Fibroblast of lung (primary cell): ENCODE results near the gene COL4A2.

ENCODE experiments used
- CTCF ChIP-seq, 2 donors: IDR thresholded peaks in 1 of 2; conservative IDR thresholded peaks in 1 of 2; 1 replicate in 1 of 2; 2 replicates in 1 of 2; pipeline ENCODE4 v1.5.1; 2011 to 2012; ENCODE audit warnings: low read length in 2 of 2, control low read depth in 1 of 2, inconsistent platforms in 1 of 2, low read depth in 1 of 2, mild to moderate bottlenecking in 1 of 2
- EZH2 ChIP-seq: IDR thresholded peaks from 2 replicates; pipeline ENCODE4 v1.5.1; 2012; ENCODE audit warnings: low read length, control low read depth, mild to moderate bottlenecking; ENCODE audit errors: missing control alignments

- TF ChIP-seq EZH2 (no peak), CTCF (conservative IDR thresholded peaks at IDR 0.05 in 1 of 2, IDR thresholded peaks at IDR 0.05 in 1 of 2; ENCODE audit: low read depth in 1 of 2, low read length in 2 of 2) (no peak)
Measured at GRCh38 chr13:110559986-110560385, 252.9 kb downstream of the COL4A2 start.
